Neural cell (in vitro differentiated cells): Measurements from ENCODE around the gene UMAD1.

ENCODE experiments used
- CTCF ChIP-seq: fragments of 450-650 bp; IDR thresholded peaks from 2 replicates; pipeline ENCODE4 v1.5.1; 2014; ENCODE audit warnings: antibody characterized with exemption, mild to moderate bottlenecking, moderate library complexity; ENCODE audit not compliant: poor library complexity, severe bottlenecking
- EP300 ChIP-seq: fragments of 450-650 bp; conservative IDR thresholded peaks from 2 replicates; pipeline ENCODE4 v1.6.1; 2014; ENCODE audit warnings: antibody characterized with exemption, mild to moderate bottlenecking, moderate library complexity; ENCODE audit not compliant: poor library complexity, severe bottlenecking
- EZH2 ChIP-seq: fragments of 200-600, 300-800 bp; shearing (Covaris generic), sonication (generic); IDR thresholded peaks from 2 replicates; pipeline ENCODE4 v1.6.1; 2014; ENCODE audit warnings: antibody characterized with exemption, low read length, borderline replicate concordance, mild to moderate bottlenecking; ENCODE audit not compliant: insufficient read depth, poor library complexity, severe bottlenecking
- POLR2AphosphoS5 ChIP-seq: IDR thresholded peaks from 2 replicates; pipeline ENCODE4 v1.6.1; 2012
- RAD21 ChIP-seq: fragments of 450-650 bp; conservative IDR thresholded peaks from 2 replicates; pipeline ENCODE4 v1.6.1; 2014; ENCODE audit warnings: antibody characterized with exemption, mild to moderate bottlenecking, moderate library complexity
- REST ChIP-seq: IDR thresholded peaks from 2 replicates; pipeline ENCODE4 v1.6.1; 2012; ENCODE audit warnings: borderline replicate concordance
- SMC3 ChIP-seq: fragments of 450-650 bp; conservative IDR thresholded peaks from 2 replicates; pipeline ENCODE4 v1.6.1; 2014; ENCODE audit warnings: antibody characterized with exemption, mild to moderate bottlenecking, moderate library complexity; ENCODE audit not compliant: poor library complexity
- TAF1 ChIP-seq: IDR thresholded peaks from 2 replicates; pipeline ENCODE4 v1.6.1; 2012; ENCODE audit warnings: low read depth

GRCh38 chr7:7815395-7815794 lies 174.8 kb downstream of the UMAD1 start:
- no peak for TF ChIP-seq CTCF
- no peak for TF ChIP-seq EZH2
- no peak for TF ChIP-seq RAD21
- TF ChIP-seq POLR2AphosphoS5, result no peak
- no peak for TF ChIP-seq TAF1
- no peak for TF ChIP-seq REST
- no peak for TF ChIP-seq EP300
- no peak for TF ChIP-seq SMC3
